Upper lobe of left lung (tissue), 6 donors: ENCODE measurements around the gene PVALEF. TPM values are rescaled to one million over a fixed set of nuclear protein-coding genes. Genes with fewer than 3 reads are reported as not detected.

Experiments
- ATAC-seq, 2 donors: fragments of 200-7000 bp; cut with Tn5 transposase; one replicate each; pipeline ENCODE4 v1.9.1; 2022; ENCODE audit warnings: mild to moderate bottlenecking in 2 of 2, moderate library complexity in 2 of 2; ENCODE audit not compliant: low FRiP score in 2 of 2
- DNase-seq, 2 donors: peaks; one replicate each; pipeline ENCODE4 v3.0.0-alpha.2; 2019 to 2020
- H3K27ac ChIP-seq, 4 donors: fragments of 200-600 bp; sonication (generic); one replicate each; pipeline ENCODE4 v1.5.1; 2016 to 2019
- H3K27me3 ChIP-seq, 4 donors: fragments of 200-600 bp; sonication (generic); one replicate each; pipeline ENCODE4 v1.5.1; 2017 to 2019
- H3K36me3 ChIP-seq, 4 donors: fragments of 200-600 bp; sonication (generic); one replicate each; pipeline ENCODE4 v1.5.1; 2016 to 2019
- H3K4me1 ChIP-seq, 4 donors: fragments of 200-600 bp; sonication (generic); one replicate each; pipeline ENCODE4 v1.5.1; 2018 to 2019
- H3K4me3 ChIP-seq, 4 donors: fragments of 200-600 bp; sonication (generic); one replicate each; pipeline ENCODE4 v1.5.1; 2017 to 2019; ENCODE audit warnings: mild to moderate bottlenecking in 2 of 4, moderate library complexity in 1 of 4
- H3K9me3 ChIP-seq, 4 donors: fragments of 200-600 bp; sonication (generic); one replicate each; pipeline ENCODE4 v1.5.1; 2018 to 2019
- POLR2A ChIP-seq, 4 donors: fragments of 450-650 bp; IDR thresholded peaks; one replicate each; pipeline ENCODE4 v1.5.1; 2016 to 2017; ENCODE audit warnings: antibody characterized with exemption in 4 of 4, mild to moderate bottlenecking in 2 of 4
- WGBS, 2 donors: methylation state at CpG; one replicate each; pipeline ENCODE4 v1.1.5; 2017 to 2018; 5-methylcytosine and 5-hydroxymethylcytosine counted together
- small RNA-seq, 4 donors: library from RNA; depleted of rRNA; stranded (forward); fragments of <200 nt; gene quantifications; one replicate each; pipeline ENCODE3, GENCODE V24; 2016
- total RNA-seq, 6 donors: library from RNA; depleted of rRNA in 4 of 6; stranded (reverse); fragments of >200 nt in 4 of 6; gene quantifications; one replicate each; pipeline versions ENCODE4 v1.1.0 to v1.2.1, GENCODE V29; 2016 to 2021
- donor health status: DM: no; HTN: no; CAD: no; lungs with moderate emphysema.
- donor health status: DM: no; HTN: yes; CAD: no; lungs with severe emphysema.

The PVALEF gene
- total RNA-seq, 6 donors from 2014 or later: not detected

DNA sequence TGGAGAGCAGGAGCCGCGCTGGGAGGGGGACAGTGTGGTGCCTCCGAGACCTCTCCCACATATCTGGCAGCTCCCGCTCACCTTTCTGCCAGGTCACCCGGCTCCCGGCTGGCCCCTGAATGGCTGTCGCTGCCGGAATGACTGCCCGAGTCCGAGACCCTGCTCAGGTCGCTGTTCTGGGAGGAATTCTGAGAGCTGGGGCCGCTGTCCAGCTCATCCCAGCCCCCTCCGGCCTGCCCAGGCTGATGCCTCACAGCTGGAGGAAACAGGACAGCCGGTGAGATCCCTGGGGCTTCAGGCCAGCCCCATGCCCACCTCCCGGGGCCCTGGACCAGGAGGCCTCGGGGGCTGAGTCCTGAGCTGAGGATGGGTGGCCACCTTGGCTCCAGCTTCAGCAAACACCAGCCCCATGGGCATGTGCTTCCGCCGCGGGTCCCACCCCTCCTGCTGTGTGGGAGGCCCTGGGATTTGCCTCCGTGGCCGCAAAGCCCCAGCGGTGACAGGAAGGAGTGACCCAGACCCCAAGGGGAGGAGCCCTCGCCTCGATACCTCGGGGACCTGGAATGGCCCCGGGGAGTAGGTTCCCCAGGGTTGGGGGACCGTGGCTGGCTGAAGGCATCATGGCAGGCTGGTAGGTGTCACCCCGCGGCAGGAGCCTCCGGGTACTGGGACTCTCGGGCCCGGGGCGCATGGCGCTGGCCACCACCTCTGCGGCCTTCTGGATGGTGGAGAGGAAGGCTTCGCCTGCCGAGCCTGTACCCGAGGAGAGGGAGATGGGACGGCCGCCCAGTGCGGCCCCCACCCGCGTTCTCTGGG is 66.7 kb downstream of the PVALEF start:
- no peak overlapping the region for H3K27ac ChIP-seq
- DNase-seq (peak in 1 of 2 donors; percentile 77), ATAC-seq (no peak)
- no peak overlapping the region for H3K4me3 ChIP-seq
- no peaks in the 10 kb centered on the region for H3K9me3 ChIP-seq
- no peak for TF ChIP-seq POLR2A (IDR thresholded peaks at IDR 0.05)
- peaks cover 0 to 73% (median 49%) of the 10 kb centered on the region in 4 donors for H3K36me3 ChIP-seq
- no peaks in the 10 kb centered on the region for H3K27me3 ChIP-seq
- 93 to 96% methylated on average over 17 to 36 of the region's 43 CpGs for WGBS, 2 donors
- H3K4me1 ChIP-seq: peaks cover 4 to 15% (median 7%) of the 10 kb centered on the region in 4 donors

Small RNA genes within 50 kb of the gene (small RNA-seq; reads per million reads assigned to genes)
- gene MIR1250 (0 to 1.4 (median 0.06) reads per million in 4 donors), gene MIR3065 (36.9 to 104 (median 66.3) reads per million in 4 donors), gene MIR657 (0 reads per million in 4 donors)

Other genes starting within 250 kb of the PVALEF start
- gene CHMP6, start 173.7 kb upstream of the PVALEF start, total RNA-seq: 10 to 100 TPM; 29.5 to 75.4 (median 34.8) TPM
- gene BAIAP2, start 130.4 kb upstream of the PVALEF start, total RNA-seq: 100 to 1,000 TPM in 5 of 6 donors, 10 to 100 TPM in 1; 90.7 to 231 (median 123) TPM
- gene AATK, start 714 bp downstream of the PVALEF start, total RNA-seq: 100 to 1,000 TPM in 3 of 6 donors, 10 to 100 TPM in 3; 39.2 to 144 (median 92.2) TPM
- gene CEP131, start 57.5 kb downstream of the PVALEF start, total RNA-seq: 10 to 100 TPM in 4 of 6 donors, 1 to 10 TPM in 2; 5.3 to 55.5 (median 12.6) TPM
- 100 to 1,000 TPM in 2 of 6 donors, 10 to 100 TPM in 4; 33.1 to 141 (median 49.7) TPM for gene TEPSIN, start 73.5 kb downstream of the PVALEF start, total RNA-seq
- gene NDUFAF8, start 73.8 kb downstream of the PVALEF start, total RNA-seq: 10 to 100 TPM; 19.6 to 38.1 (median 33.6) TPM
- gene SLC38A10, start 129.8 kb downstream of the PVALEF start, total RNA-seq: 100 to 1,000 TPM in 4 of 6 donors, 10 to 100 TPM in 2; 90.6 to 208 (median 110) TPM
- gene BAHCC1, start 229.9 kb downstream of the PVALEF start, total RNA-seq: 10 to 100 TPM in 5 of 6 donors, 1 to 10 TPM in 1; 8.2 to 81.7 (median 21.0) TPM